HG02588 (cell line): ENCODE results near the gene RIN3.

Source experiments
- ATAC-seq: cut with Tn5 transposase; IDR thresholded peaks from one replicate; pipeline ENCODE4 v1.9.1; 2021; ENCODE audit warnings: mild to moderate bottlenecking, moderate library complexity; ENCODE audit not compliant: unreplicated experiment

The RIN3 gene

GRCh38 chr14:92570674-92571262, 57.2 kb downstream of the RIN3 start:
- ATAC-seq, result no peak

GRCh38 chr14:92572050-92572449, 58.5 kb downstream of the RIN3 start:
- ATAC-seq, result no peak

GRCh38 chr14:92573761-92574498, 60.3 kb downstream of the RIN3 start:
- ATAC-seq, result no peak

- ATAC-seq, result no peak
Measured at GRCh38 chr14:92575061-92575747, 61.6 kb downstream of the RIN3 start.

- no peak for ATAC-seq
Measured at GRCh38 chr14:92575748-92576303, 62.2 kb downstream of the RIN3 start.

GRCh38 chr14:92577321-92577742, 63.8 kb downstream of the RIN3 start:
- peak; percentile 77 for ATAC-seq

- no peak for ATAC-seq
Measured at GRCh38 chr14:92578511-92578910, 64.9 kb downstream of the RIN3 start.

- ATAC-seq, result no peak
Measured at GRCh38 chr14:92579244-92579936, 65.8 kb downstream of the RIN3 start.

GRCh38 chr14:92581206-92581605, 67.6 kb downstream of the RIN3 start:
- ATAC-seq, result no peak

GRCh38 chr14:92581966-92582566, 68.5 kb downstream of the RIN3 start:
- no peak for ATAC-seq

GRCh38 chr14:92582706-92583452, 69.3 kb downstream of the RIN3 start:
- ATAC-seq, result peak; percentile 62

- ATAC-seq, result no peak
Measured at GRCh38 chr14:92584220-92584619, 70.6 kb downstream of the RIN3 start.

- no peak for ATAC-seq
Measured at GRCh38 chr14:92584816-92585215, 71.2 kb downstream of the RIN3 start.

- ATAC-seq, result no peak
Measured at GRCh38 chr14:92585981-92586937, 72.7 kb downstream of the RIN3 start.

GRCh38 chr14:92586963-92587699, 73.5 kb downstream of the RIN3 start:
- no peak for ATAC-seq

GRCh38 chr14:92587700-92588085, 74.1 kb downstream of the RIN3 start:
- ATAC-seq, result no peak

- ATAC-seq, result no peak
Measured at GRCh38 chr14:92589213-92589852, 75.8 kb downstream of the RIN3 start.

GRCh38 chr14:92590176-92590575, 76.6 kb downstream of the RIN3 start:
- no peak for ATAC-seq
